Hepatocyte (in vitro differentiated cells): ENCODE results near the gene CAMK2G.

Experiments used
- CTCF ChIP-seq: fragments of 200-600 bp; sonication (generic); IDR thresholded peaks from 2 replicates; pipeline ENCODE4 v1.5.1; 2016; ENCODE audit warnings: antibody characterized with exemption, mild to moderate bottlenecking; ENCODE audit not compliant: poor library complexity
- EZH2 ChIP-seq: fragments of 200-600 bp; sonication (generic); IDR thresholded peaks from 2 replicates; pipeline ENCODE4 v1.6.1; 2016; ENCODE audit warnings: antibody characterized with exemption, mild to moderate bottlenecking, borderline replicate concordance
- EZH2phosphoT487 ChIP-seq: fragments of 200-600 bp; sonication (generic); IDR thresholded peaks from one replicate; pipeline ENCODE4 v1.6.1; 2018; ENCODE audit warnings: antibody characterized with exemption, mild to moderate bottlenecking, low read depth, moderate library complexity; ENCODE audit not compliant: unreplicated experiment, severe bottlenecking

- TF ChIP-seq CTCF (no peak), EZH2 (no peak), EZH2phosphoT487 (no peak)
These were observed 61.7 kb downstream of the CAMK2G start for GRCh38 chr10:73812657-73813056.
